K562 (cell line): ENCODE measurements around the gene SLC66A3. TPM values are rescaled to one million over a fixed set of nuclear protein-coding genes. Genes with fewer than 3 reads are reported as not detected.

ENCODE experiments used
- ATAC-seq: fragments of 200-7000 bp; cut with Tn5 transposase; 3 replicates; pipeline ENCODE4 v1.9.1; 2020; ENCODE audit warnings: moderate library complexity
- BruUV-seq: library from RNA; stranded (reverse); fragments of 400-500 nt; replicated peaks from 2 replicates; lab custom pipeline; 2021; lab: Mats Ljungman, UMichigan
- CTCF ChIA-PET: fragments of 300-600 bp; formaldehyde crosslinking; extraction: SDS; loops from one replicate; lab custom pipeline; 2021; ENCODE audit warnings: low intra/inter-chr PET ratio; lab: Yijun Ruan, JAX
- POLR2A ChIA-PET: fragments of 300-600, 350-650 bp; sonication (Branson Sonifier 250); formaldehyde crosslinking; extraction: SDS; loops from one replicate; lab custom pipeline; 2021; ENCODE audit warnings: antibody characterized with exemption, inconsistent platforms; lab: Yijun Ruan, JAX
- DNase-seq, 4 experiments: peaks; one replicate each; pipeline versions ENCODE4 v3.0.0 to v3.0.0-alpha.2; 2011 to 2018; ENCODE audit warnings: low spot score in 3 of 4, mixed read lengths in 3 of 4; ENCODE audit errors: extremely low read depth in 1 of 4
- FAIRE-seq: peaks from 2 replicates; lab custom pipeline; 2011; peaks lifted over from hg19 to GRCh38; lab: Jason Lieb, UNC
- H2AFZ ChIP-seq: 2 replicates; pipeline ENCODE4 v1.6.0; 2011; ENCODE audit warnings: low read depth, low read length, control low read depth, inconsistent platforms
- H3K27ac ChIP-seq: fragments of 200-600 bp; 3 replicates; pipeline ENCODE4 v1.8.0; 2011; ENCODE audit warnings: low read depth, mild to moderate bottlenecking, control low read depth, inconsistent platforms, low read length, moderate library complexity, mixed read lengths; ENCODE audit errors: extremely low read depth
- H3K27me3 ChIP-seq, 2 experiments: fragments of 300-600 bp in 1 of 2; 2 replicates in 1 of 2; 3 replicates in 1 of 2; pipeline versions ENCODE4 v1.6.0 to v1.8.0; 2011; ENCODE audit warnings: inconsistent platforms in 2 of 2, low read length in 2 of 2, mild to moderate bottlenecking in 1 of 2, mixed read lengths in 1 of 2, moderate library complexity in 1 of 2; ENCODE audit not compliant: control insufficient read depth in 2 of 2, insufficient read depth in 2 of 2
- H3K36me3 ChIP-seq: fragments of 300-600 bp; 3 replicates; pipeline ENCODE4 v1.8.0; 2011; ENCODE audit warnings: mild to moderate bottlenecking, low read length, inconsistent platforms; ENCODE audit not compliant: control insufficient read depth, insufficient read depth
- H3K4me1 ChIP-seq, 2 experiments: fragments of 200-600 bp in 1 of 2; replicated peaks in 1 of 2; 2 replicates in 1 of 2; 3 replicates in 1 of 2; pipeline versions ENCODE4 v1.5.1 to v1.8.0; 2011; ENCODE audit warnings: inconsistent platforms in 2 of 2, low read length in 2 of 2, mild to moderate bottlenecking in 1 of 2, mixed read lengths in 1 of 2, moderate library complexity in 1 of 2; ENCODE audit not compliant: control insufficient read depth in 2 of 2, insufficient read depth in 2 of 2
- H3K4me2 ChIP-seq: 2 replicates; pipeline ENCODE4 v1.6.1; 2011; ENCODE audit warnings: low read length, control low read depth, inconsistent platforms, mixed read lengths; ENCODE audit not compliant: insufficient read depth
- H3K4me3 ChIP-seq: fragments of 200-600 bp; sonication (generic), shearing (Covaris generic); 2 replicates; pipeline ENCODE4 v1.5.1; 2016; ENCODE audit warnings: control low read depth, inconsistent platforms
- H3K79me2 ChIP-seq: fragments of 200-600 bp; 3 replicates; pipeline ENCODE4 v1.8.0; 2011; ENCODE audit warnings: low read length, inconsistent platforms; ENCODE audit not compliant: control insufficient read depth, insufficient read depth
- H3K9ac ChIP-seq, 2 experiments: 2 replicates each; pipeline versions ENCODE4 v1.6.0 to v1.6.1; 2011; ENCODE audit warnings: low read depth in 2 of 2, low read length in 2 of 2, control low read depth in 1 of 2, inconsistent platforms in 1 of 2, mild to moderate bottlenecking in 1 of 2, mixed read lengths in 1 of 2; ENCODE audit not compliant: insufficient read depth in 1 of 2
- H3K9me1 ChIP-seq: one replicate; pipeline ENCODE4 v1.6.0; 2011; ENCODE audit warnings: inconsistent platforms, mild to moderate bottlenecking, low read length, moderate library complexity; ENCODE audit not compliant: control insufficient read depth, insufficient read depth
- H3K9me3 ChIP-seq: replicated peaks from 2 replicates; pipeline ENCODE4 v1.5.1; 2011; ENCODE audit warnings: low read depth, low read length, inconsistent platforms; ENCODE audit not compliant: control insufficient read depth, insufficient read depth
- H4K20me1 ChIP-seq: replicated peaks from 2 replicates; pipeline ENCODE4 v1.6.1; 2011; ENCODE audit warnings: low read length, inconsistent platforms, mixed read lengths; ENCODE audit not compliant: control insufficient read depth, insufficient read depth
- BCOR ChIP-seq: fragments of 450-650 bp; IDR thresholded peaks from 2 replicates; pipeline ENCODE4 v1.6.1; 2016
- ELF1 ChIP-seq: fragments of 200-800 bp; sonication (Bioruptor generic); IDR thresholded peaks from 2 replicates; pipeline ENCODE4 v1.6.1; 2016; ENCODE audit warnings: missing genetic modification characterization, missing compliant biosample characterization
- GABPA ChIP-seq: fragments of 200-800 bp; sonication (Bioruptor generic); conservative IDR thresholded peaks from 2 replicates; pipeline ENCODE4 v1.6.1; 2016; ENCODE audit warnings: low read depth, missing genetic modification characterization, missing compliant biosample characterization
- HDAC2 ChIP-seq: fragments of 450-650 bp; IDR thresholded peaks from 2 replicates; pipeline ENCODE4 v1.6.1; 2016; ENCODE audit warnings: mild to moderate bottlenecking
- HNRNPLL ChIP-seq: fragments of 200-400 bp; formaldehyde crosslinking; IDR thresholded peaks from 2 replicates; pipeline ENCODE4 v1.6.1; 2017; ENCODE audit warnings: low read length, low read depth, mild to moderate bottlenecking; ENCODE audit not compliant: poor library complexity, severe bottlenecking
- MTA2 ChIP-seq: fragments of 450-650 bp; IDR thresholded peaks from 2 replicates; pipeline ENCODE4 v1.6.1; 2016; ENCODE audit warnings: low read depth
- NR2C1 ChIP-seq, 2 experiments: fragments of 450-650 bp; IDR thresholded peaks; 2 replicates each; pipeline ENCODE4 v1.6.1; 2017; ENCODE audit warnings: mild to moderate bottlenecking in 2 of 2, antibody characterized with exemption in 1 of 2, inconsistent platforms in 1 of 2, missing compliant biosample characterization in 1 of 2, missing genetic modification characterization in 1 of 2
- SIRT6 ChIP-seq: IDR thresholded peaks from one replicate; pipeline ENCODE4 v1.6.1; 2012; ENCODE audit warnings: low read depth, mild to moderate bottlenecking, control low read depth, inconsistent platforms, low read length, moderate library complexity
- TOE1 ChIP-seq, 2 experiments: fragments of 450-650 bp in 1 of 2; sonication (generic) in 1 of 2; formaldehyde crosslinking in 1 of 2; IDR thresholded peaks; 2 replicates each; pipeline versions ENCODE4 v1.7.1 to v1.8.0; 2016 to 2022; ENCODE audit warnings: borderline replicate concordance in 2 of 2, mild to moderate bottlenecking in 2 of 2, antibody characterized with exemption in 1 of 2, inconsistent platforms in 1 of 2, low read depth in 1 of 2, missing genetic modification reagents in 1 of 2, moderate library complexity in 1 of 2
- ZNF3 ChIP-seq: fragments of 250-450 bp; sonication (Bioruptor Pico); IDR thresholded peaks from 2 replicates; pipeline ENCODE4 v1.5.0; 2021; ENCODE audit warnings: mild to moderate bottlenecking, moderate library complexity
- WGBS: fragments of 100-300 bp; shearing (Covaris generic); methylation state at CpG from one replicate; pipeline ENCODE4 v1.1.6; 2016; ENCODE audit warnings: low coverage, mixed read lengths; ENCODE audit not compliant: insufficient coverage; ENCODE audit errors: missing lambda C conversion rate; 5-methylcytosine and 5-hydroxymethylcytosine counted together
- in situ Hi-C: fragments of 300-500 bp; cut with MboI; formaldehyde crosslinking; loops from 4 replicates; pipeline ENCODE4 v1.15.0; 2018; ENCODE audit warnings: inconsistent platforms, mixed read lengths
- intact Hi-C: fragments of 100-400 bp; cut with micrococcal nuclease; formaldehyde crosslinking; loops from 2 replicates; pipeline ENCODE4 v1.14.2; 2022
- polyA plus RNA-seq, 8 experiments: library from polyadenylated mRNA; depleted of rRNA in 4 of 8; stranded (reverse) in 5 of 8; unstranded in 3 of 8; fragments of >200 nt; fragmentation: Nextera tagmentation in 2 of 8; fragmentation: Illumina TruSeq in 1 of 8; extraction: Ambion mirVana in 2 of 8; extraction: Trizol in 1 of 8; gene quantifications; 2 replicates each; pipeline versions ENCODE4 v1.2.1 to v1.2.3, GENCODE V29; 2011 to 2014; ENCODE audit warnings: inconsistent platforms in 1 of 8, missing spikeins in 1 of 8
- total RNA-seq, 7 experiments: library from RNA; depleted of rRNA in 6 of 7; stranded (reverse); fragments of >200 nt in 6 of 7; fragmentation: Illumina TruSeq in 2 of 7; extraction: Trizol in 2 of 7; gene quantifications; 2 replicates each; pipeline versions ENCODE4 v1.2.1 to v1.2.3, GENCODE V29; 2011 to 2021; ENCODE audit warnings: low replicate concordance in 1 of 7
- TF ChIP-seq, protein P1 (sequence below): IDR thresholded peaks from 3 replicates; pipeline ENCODE4 v1.6.1; 2011; ENCODE audit warnings: borderline replicate concordance, mild to moderate bottlenecking, moderate library complexity; ENCODE audit not compliant: insufficient read length; ENCODE audit errors: extremely low read depth
- TF ChIP-seq, protein P2 (sequence below): fragments of 250-450 bp; sonication (Bioruptor Pico); IDR thresholded peaks from 2 replicates; pipeline ENCODE4 v1.5.1; 2021; ENCODE audit warnings: mild to moderate bottlenecking

The SLC66A3 gene
- total and polyA plus RNA-seq, 9 of the 15 experiments (the other 6 are each of a cell fraction or from before 2014, with no cell fraction given), result 2.8 to 30.0 (median 9.1) TPM

DNA sequence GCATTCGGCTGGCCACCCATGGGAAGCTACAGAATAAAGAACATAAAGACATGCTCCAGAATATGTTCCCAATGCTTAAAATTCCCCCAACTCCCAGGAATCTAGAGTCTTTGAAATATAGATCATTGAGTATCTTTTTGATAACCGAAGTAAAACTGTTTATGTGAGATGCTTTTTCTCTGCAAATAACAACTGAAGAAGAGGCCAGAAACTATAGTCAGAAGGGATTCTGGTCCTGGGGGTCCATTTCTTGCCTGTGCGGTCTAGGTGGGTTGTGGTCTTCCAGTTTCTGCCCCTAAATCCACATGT lies 30.6 kb upstream of the SLC66A3 start:
- CTCF ChIA-PET, result interaction anchor here (2.5 kb wide), 1 partner anchor 291 kb away, joined by 32 read pairs; no protein-coding TSS in a partner anchor

GRCh38 chr2:11127761-11128160 lies 27.5 kb upstream of the SLC66A3 start:
- H3K36me3 ChIP-seq, result no peaks in the 10 kb centered on the region
- H3K27ac ChIP-seq, result no peak overlapping the region
- intact Hi-C loops (loop anchor here (5.0 to 10.0 kb wide), 2 partner anchors 55 to 153 kb away; no protein-coding TSS in a partner anchor), in situ Hi-C loops (loop anchor here (25.0 kb wide), 1 partner anchor 285 kb away; no protein-coding TSS in a partner anchor)
- FAIRE-seq (no peak), DNase-seq (no peak), ATAC-seq (no peak)
- BruUV-seq, result no TSS peak
- no peak overlapping the region for H3K4me2 ChIP-seq
- no peak overlapping the region for H2AFZ ChIP-seq
- H3K9ac ChIP-seq, result no peak overlapping the region
- ChIA-PET POLR2A (interaction anchor here (0.6 kb wide), 1 partner anchor 494 kb away, joined by 4 read pairs; no protein-coding TSS in a partner anchor), CTCF (no interaction called here)
- H3K4me3 ChIP-seq, result no peak overlapping the region
- H3K79me2 ChIP-seq, result no peaks in the 10 kb centered on the region
- H4K20me1 ChIP-seq, result no peaks in the 10 kb centered on the region; the same call in 1 of the 2 replicates
- H3K27me3 ChIP-seq, result peaks cover 3 to 45% of the 10 kb centered on the region in 2 experiments; a peak in 3 of 5 replicates
- H3K4me1 ChIP-seq, result peaks cover 16 to 28% of the 10 kb centered on the region in 2 experiments; a peak in 4 of 5 replicates
- H3K9me3 ChIP-seq, result no peaks in the 10 kb centered on the region
- H3K9me1 ChIP-seq, result no peaks in the 10 kb centered on the region
- WGBS, result 3% methylated on average over 5 of the region's 5 CpGs
- TF ChIP-seq GABPA (tag) (no peak), ELF1 (no peak), MTA2 (no peak), BCOR (no peak), SIRT6 (no peak), NR2C1 (IDR thresholded peaks at IDR 0.05) (no peak), NR2C1 (tag; IDR thresholded peaks at IDR 0.05) (no peak)
- TF ChIP-seq, protein P1, sequence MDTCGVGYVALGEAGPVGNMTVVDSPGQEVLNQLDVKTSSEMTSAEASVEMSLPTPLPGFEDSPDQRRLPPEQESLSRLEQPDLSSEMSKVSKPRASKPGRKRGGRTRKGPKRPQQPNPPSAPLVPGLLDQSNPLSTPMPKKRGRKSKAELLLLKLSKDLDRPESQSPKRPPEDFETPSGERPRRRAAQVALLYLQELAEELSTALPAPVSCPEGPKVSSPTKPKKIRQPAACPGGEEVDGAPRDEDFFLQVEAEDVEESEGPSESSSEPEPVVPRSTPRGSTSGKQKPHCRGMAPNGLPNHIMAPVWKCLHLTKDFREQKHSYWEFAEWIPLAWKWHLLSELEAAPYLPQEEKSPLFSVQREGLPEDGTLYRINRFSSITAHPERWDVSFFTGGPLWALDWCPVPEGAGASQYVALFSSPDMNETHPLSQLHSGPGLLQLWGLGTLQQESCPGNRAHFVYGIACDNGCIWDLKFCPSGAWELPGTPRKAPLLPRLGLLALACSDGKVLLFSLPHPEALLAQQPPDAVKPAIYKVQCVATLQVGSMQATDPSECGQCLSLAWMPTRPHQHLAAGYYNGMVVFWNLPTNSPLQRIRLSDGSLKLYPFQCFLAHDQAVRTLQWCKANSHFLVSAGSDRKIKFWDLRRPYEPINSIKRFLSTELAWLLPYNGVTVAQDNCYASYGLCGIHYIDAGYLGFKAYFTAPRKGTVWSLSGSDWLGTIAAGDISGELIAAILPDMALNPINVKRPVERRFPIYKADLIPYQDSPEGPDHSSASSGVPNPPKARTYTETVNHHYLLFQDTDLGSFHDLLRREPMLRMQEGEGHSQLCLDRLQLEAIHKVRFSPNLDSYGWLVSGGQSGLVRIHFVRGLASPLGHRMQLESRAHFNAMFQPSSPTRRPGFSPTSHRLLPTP, result no peak
- TF ChIP-seq, protein P2, sequence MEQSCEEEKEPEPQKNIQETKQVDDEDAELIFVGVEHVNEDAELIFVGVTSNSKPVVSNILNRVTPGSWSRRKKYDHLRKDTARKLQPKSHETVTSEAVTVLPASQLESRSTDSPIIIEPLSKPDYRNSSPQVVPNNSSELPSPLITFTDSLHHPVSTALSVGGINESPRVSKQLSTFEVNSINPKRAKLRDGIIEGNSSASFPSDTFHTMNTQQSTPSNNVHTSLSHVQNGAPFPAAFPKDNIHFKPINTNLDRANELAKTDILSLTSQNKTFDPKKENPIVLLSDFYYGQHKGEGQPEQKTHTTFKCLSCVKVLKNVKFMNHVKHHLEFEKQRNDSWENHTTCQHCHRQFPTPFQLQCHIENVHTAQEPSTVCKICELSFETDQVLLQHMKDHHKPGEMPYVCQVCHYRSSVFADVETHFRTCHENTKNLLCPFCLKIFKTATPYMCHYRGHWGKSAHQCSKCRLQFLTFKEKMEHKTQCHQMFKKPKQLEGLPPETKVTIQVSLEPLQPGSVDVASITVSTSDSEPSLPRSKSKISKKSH (CRISPR knock-in tag), result no peak

More for the DNA sequence above, 30.6 kb upstream of the SLC66A3 start:
- no peak for DNase-seq
- Histone ChIP-seq H2AFZ (no peak overlapping the region), H3K9me1 (no peaks in the 10 kb centered on the region)
- no TSS peak for BruUV-seq
- intact Hi-C loops, result loop anchor here (1.0 to 10.0 kb wide), 3 partner anchors 52 to 289 kb away; no protein-coding TSS in a partner anchor
- TF ChIP-seq ZNF3 (CRISPR knock-in tag) (no peak), HNRNPLL (no peak), HDAC2 (no peak), TOE1 (IDR thresholded peaks at IDR 0.05; ENCODE audit: borderline replicate concordance) (no peak), TOE1 (CRISPR knock-in tag; IDR thresholded peaks at IDR 0.05; ENCODE audit: borderline replicate concordance, low read depth) (no peak)
- TF ChIP-seq, all 486 proteins: peak for 0
- Histone ChIP-seq H3K9me3 (no peaks in the 10 kb centered on the region), H3K79me2 (no peaks in the 10 kb centered on the region), H3K4me2 (no peak overlapping the region), H3K27ac (no peak overlapping the region), H3K36me3 (no peaks in the 10 kb centered on the region), H3K27me3 (peaks cover 3 to 60% of the 10 kb centered on the region in 2 experiments; a peak in 3 of 5 replicates), H3K4me1 (peaks cover 10 to 17% of the 10 kb centered on the region in 2 experiments; a peak in 3 of 5 replicates), H3K9ac (no peak overlapping the region), H4K20me1 (no peaks in the 10 kb centered on the region; the same call in 1 of the 2 replicates), H3K4me3 (no peak overlapping the region)
- no peak for FAIRE-seq
- ATAC-seq, result no peak
- WGBS, result 24% methylated on average over 3 of the region's 3 CpGs
- in situ Hi-C loops, result loop anchor here (5.0 to 25.0 kb wide), 2 partner anchors 287 to 288 kb away; no protein-coding TSS in a partner anchor
- POLR2A ChIA-PET, result interaction anchor here (0.6 kb wide), 1 partner anchor 370 kb away, joined by 4 read pairs; no protein-coding TSS in a partner anchor
